Measurements from ENCODE around the gene FBN1.

The FBN1 gene
- 0.24 to 0.91 reads per million in 2 donors for total RNA-seq

DNA sequence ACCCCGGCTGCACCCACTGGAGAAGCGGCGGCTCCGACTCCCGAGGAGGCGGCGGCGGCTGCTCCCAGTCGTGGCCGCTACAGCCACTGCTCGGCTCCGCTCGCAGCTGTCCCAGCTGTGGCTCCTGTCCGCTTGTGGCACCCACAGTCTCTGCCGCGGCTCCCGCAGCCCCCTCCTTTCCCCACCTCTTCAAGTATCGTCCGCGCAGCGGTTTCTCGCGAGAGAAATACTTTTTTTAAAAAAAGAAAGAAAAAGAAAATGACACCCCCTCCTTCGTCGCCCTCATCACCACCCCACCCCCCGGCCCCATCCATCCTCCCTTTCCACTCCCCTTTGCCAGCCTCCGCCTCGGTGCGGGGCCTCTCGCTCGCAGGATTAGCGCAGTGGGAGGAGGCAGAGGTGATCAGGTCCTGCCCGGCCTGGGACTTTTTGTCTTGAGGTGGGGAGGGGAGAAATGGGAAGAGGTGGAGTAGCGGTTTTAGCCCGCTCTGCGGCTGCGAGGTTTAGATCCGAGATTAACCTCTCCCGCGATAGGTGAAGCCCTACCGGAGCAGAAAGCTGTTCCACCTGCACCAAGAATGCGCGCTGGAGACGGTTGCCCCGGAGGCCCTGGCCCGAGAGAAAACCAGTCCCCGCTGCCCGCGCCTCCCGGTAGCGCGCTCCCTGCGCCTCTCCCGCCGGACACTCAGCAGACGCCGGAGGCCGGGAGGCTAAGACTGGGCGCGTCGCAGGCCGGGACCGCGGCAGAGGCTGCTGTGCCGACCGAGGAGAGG lies at the start of gene FBN1:
TSS of gene FBN1 (minus strand) at position 152 of the 773 bp plus-strand sequence. CDS start 940 bp downstream, outside the sequence.
- DNase-seq: no peak

DNA sequence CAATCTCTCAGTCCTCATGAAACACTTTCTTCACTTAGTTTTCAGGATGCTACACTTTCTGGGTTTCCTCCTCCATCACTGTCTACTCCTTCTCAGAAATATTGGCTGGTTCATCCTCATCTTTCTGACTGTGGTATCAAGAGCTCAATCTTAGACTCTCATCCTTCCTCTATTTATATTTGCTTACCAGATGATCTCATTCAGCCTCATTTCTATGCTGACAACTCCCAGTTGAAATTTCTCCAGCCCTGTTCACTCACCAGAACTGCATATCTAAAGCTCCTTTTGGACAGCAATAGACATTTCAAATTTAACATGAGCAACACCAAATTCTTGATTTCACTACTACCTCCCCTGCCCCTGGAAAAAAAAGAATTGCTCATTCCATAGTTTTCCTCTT lies 48.0 kb upstream of the FBN1 start:
- DNase-seq: no peak

DNA sequence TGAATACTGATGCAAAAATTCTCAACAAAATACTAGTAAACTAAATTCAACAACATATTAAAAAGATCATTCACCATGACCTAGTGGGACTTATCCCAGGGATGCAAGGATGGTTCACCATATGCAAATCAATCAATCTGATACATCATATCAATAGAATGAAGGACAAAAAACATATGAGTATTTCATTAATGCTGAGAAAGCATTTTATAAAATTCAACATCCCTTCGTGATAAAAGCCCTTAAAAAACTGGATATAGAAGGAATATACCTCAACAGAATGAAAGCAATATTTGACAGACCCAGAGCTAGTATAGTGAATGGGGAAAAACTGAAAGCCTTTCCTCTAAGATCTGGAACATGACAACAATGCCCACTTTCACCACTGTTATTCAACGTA lies 43.0 kb upstream of the FBN1 start:
- no peak for DNase-seq

DNA sequence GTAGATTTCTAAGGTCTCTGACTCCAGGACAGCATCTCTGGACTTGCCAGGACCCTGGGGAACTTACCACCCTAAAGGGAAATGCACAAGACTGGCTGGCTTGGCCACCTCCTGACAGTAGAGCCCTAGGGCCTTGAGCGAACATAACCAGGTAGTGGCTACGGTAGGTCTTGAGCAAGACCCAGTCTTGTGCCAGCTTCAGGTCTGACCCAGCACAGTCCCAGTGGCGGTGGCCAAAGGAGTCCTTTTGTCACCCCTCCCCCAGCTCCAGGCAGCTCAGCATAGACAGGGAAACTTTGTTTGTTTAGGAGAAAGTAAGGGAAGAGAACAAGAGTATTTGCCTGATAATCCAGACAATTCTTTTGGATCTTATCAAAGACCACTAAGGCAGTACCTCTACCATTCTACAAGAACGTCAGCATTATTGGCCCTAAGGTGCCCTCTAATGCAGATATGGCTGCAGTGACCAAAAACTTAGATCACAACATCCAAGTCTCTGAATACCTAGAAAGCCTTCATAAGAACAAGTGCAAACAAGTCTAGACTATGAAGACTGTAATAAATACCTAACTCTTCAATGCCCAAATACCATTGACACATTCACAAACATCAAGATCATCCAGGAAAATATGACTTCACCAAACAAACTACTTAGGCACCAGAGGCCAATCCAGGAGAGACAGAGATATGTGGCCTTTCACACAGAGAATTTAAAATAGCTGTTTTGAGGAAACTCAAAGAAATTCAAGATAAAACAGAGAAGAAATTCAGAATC lies 38.7 kb upstream of the FBN1 start:
- DNase-seq: no peak

DNA sequence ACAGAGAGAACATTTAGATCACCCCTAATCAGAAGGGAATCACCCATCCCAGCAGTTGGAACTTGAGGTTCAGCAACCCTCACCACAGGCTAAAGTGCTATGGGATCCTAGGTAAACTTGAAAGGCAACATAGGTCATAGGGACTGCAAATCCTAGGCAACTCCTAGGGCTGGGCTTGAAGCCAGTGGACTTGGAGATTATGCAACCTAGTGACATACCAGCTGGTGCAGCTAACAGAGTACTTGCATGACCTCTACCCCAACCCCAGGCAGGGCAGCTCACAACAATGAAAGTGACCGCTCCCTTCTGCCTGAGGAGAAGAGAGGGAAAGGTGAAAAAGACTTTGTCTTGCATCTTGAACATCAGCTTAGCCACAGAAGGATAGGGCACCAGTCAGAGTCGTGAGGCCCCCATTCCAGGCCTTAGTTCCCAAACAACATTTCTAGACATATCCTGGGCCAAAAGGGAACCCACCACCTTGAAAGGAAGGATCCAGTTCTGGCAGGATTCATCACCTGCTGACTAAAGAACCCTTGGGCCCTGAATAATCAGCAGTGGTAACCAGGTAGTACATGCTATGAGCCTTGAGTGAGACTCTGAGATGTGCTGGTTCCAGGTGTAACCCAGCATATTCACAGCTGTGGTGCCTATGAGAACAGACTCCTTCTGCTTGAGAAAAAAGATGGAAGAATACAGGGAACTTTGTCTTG lies 37.6 kb upstream of the FBN1 start:
- DNase-seq: no peak

DNA sequence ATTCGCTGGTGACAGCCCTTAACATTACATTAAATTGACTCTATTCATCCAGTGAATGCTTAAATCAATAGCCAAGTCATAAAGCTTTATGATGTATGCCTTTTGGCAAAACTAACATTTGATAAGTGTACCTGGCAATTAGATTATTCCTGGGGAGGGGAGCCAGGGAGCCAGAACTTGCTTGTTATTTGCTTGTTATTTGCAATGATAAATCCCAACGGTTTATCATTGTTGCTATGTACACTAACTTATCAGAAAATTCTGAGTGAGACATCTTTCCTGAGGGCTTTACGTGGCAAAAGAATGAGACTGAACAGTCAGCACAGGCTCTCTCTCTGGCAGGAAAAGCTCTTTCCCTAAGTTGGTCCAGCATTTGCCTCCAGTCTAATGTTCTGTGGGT lies 35.8 kb upstream of the FBN1 start:
- DNase-seq: no peak

DNA sequence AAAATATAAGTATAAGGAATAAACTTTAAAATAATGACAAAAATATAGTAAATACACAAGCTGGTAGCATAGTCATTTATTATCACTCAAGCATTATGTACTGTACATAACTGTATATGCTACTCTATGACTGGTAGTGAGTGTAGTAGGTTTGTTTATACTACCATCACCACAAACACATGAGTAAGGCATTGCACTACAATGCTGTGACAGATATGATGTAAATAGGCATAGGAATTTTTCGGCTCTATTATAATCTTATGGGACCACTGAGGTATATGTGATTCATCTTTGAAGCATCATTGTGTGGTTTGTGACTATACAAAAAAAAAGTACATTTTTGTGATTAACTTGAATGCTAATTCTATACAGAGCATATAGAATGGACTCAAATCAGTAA lies 35.3 kb upstream of the FBN1 start:
- no peak for DNase-seq

GRCh38 chr15:48679952-48680351 lies 34.4 kb upstream of the FBN1 start:
- DNase-seq: no peak

DNA sequence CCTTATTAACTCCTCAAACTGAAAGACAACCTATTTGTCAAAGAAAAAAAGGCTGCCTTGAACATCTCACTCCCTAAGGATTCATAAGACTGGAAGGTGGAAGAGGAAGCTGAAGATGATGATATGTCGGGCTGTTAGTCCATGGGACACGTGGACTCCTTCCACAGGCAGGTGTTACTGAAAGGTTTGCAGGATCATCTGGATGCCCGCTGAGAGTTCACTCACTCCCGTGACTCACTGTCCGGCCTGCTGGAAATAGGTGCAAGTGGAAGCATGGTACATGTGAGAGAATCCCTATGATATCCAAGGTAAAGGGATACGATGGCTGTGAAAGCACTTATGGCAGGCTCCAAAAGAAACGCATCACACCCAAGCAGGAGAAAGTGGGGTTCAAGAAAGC lies 33.3 kb upstream of the FBN1 start:
- no peak for DNase-seq

GRCh38 chr15:48677821-48678220 lies 32.3 kb upstream of the FBN1 start:
- no peak for DNase-seq

- no peak for DNase-seq
Observed at GRCh38 chr15:48675436-48675835, 29.9 kb upstream of the FBN1 start.

GRCh38 chr15:48674876-48675275 lies 29.4 kb upstream of the FBN1 start:
- no peak for DNase-seq

GRCh38 chr15:48672206-48672605 lies 26.7 kb upstream of the FBN1 start:
- no peak for DNase-seq

DNA sequence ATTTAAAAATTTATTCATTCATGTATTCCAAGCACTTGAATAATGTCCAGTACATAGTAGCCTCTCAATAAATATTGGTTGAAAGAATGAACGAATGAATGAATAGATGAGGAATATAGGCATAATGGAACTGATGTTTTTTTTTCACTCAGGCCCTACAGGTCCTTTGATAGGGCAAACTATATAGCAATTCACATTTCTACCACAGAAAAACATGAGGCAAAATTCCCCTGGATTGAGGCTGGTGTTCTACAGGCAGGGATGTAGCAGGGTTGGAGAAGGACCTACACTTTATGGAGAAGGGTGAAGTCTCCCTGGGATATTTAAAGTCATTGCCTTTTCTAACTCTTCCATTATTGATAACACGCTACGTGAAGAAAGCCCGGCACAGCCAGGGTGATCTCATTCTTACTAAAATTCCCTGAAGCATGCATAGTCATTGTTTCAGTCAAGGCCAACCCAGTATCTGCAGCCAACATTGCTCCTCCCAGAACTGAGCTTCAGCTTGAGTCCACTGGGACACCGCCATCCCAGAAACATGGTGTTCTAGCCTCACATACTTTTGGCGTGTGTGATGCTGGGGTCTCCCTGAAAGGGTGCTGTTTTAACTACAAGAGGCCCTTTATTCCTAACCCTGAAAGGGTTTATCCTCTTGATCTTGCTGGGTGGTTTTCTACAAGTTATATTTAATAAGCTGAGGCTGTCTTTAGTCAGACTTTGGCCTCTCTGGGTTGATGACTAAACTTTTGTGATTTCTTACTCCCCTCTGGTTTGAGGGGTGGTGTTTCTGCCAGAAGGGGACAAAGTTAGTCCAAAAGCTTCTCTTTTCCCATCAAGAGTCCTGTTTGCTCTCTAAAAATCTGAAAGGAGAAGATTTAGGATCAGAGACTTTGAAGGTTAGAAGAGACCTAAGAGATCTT lies 25.9 kb upstream of the FBN1 start:
- DNase-seq: no peak

- no peak for DNase-seq
Observed at GRCh38 chr15:48667701-48668100, 22.2 kb upstream of the FBN1 start.

DNA sequence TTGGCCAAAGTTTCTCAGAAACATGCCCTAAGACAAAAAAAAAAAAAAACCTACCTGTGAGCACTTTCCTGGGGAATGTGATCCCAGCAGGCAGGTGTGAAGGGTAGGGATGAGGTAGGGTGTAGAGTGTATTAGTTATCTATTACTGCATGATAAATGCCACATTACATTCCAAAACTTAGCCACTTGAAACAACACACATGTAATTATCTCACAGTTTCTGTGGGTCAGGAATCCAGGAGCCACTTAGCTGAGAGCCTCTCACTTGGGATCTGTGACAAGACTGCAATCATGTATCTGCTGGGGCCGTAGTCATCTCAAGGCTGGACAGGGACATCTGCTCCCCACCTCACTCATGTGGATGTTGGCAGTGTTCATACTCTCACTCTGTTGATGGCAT lies 18.9 kb upstream of the FBN1 start:
- no peak for DNase-seq

DNA sequence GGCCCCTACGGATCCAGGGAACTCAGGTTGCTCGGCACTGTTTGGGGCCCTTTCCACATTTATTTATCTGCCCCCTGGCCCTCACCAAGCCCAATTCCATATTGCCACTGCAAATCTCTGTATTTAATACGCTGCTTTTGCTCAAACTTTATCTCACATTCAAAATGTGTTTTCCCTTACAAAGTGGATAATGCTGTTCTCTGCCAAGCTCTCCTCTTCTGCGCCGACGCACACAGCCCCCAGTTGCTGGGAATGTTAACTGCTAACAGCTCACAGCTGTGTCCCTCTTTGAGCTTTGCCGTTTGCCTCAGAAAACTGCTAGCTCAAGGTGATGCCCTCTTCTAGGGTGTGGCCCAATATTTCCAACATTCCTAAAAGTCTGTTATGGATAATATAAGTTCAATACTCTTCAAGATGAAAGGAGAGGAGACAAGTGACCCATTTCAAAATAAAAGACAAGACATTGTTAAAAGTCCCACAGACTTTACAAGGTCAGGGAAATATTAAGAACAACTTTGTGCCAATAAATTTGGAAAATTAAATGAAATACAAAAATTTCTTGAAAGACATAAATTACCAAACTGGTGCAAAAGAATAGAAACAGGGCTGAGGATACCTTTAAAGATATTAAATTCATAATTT lies 12.6 kb upstream of the FBN1 start:
- DNase-seq: no peak

DNA sequence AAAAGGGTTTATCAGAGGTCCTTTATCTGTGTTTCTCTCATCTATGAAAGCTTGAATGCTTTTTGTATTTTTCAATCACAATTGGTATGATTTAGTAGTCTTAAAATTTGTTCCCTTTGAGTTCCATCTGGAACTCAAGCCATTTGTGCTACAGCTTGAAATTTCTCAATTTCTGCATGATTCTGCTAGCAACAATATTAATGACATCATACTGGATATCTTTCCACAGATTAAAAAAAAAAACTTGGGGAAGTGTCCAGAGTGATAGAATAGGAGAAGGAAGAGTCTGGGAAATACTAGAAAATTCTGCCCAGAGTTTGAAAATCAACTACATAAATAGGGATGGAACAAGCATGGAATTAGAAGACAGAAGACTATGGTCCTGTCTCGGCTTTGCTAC lies 9.3 kb upstream of the FBN1 start:
- DNase-seq: no peak

- no peak for DNase-seq
Observed at GRCh38 chr15:48653913-48654670, 8.6 kb upstream of the FBN1 start.

- no peak for DNase-seq
Observed at GRCh38 chr15:48653216-48653615, 7.7 kb upstream of the FBN1 start.

- DNase-seq: no peak
Observed at GRCh38 chr15:48652510-48653076, 7.1 kb upstream of the FBN1 start.
